OCI-LY7 (cell line): ENCODE measurements around the gene CNOT6.

Experiments used
- CTCF ChIP-seq: fragments of 200-600 bp; sonication (generic); conservative IDR thresholded peaks from 2 replicates; pipeline ENCODE4 v1.5.1; 2014; ENCODE audit warnings: mild to moderate bottlenecking, antibody characterized with exemption, low read length, moderate library complexity, mixed read lengths
- EZH2phosphoT487 ChIP-seq: fragments of 200-600 bp; sonication (generic); IDR thresholded peaks from 2 replicates; pipeline ENCODE4 v1.6.1; 2018; ENCODE audit warnings: low read depth, borderline replicate concordance, mild to moderate bottlenecking, mixed run types, antibody characterized with exemption, low read length, moderate library complexity, mixed read lengths

- TF ChIP-seq CTCF (no peak), EZH2phosphoT487 (no peak)
These were observed 31.2 kb downstream of the CNOT6 start for GRCh38 chr5:180525399-180525798.
